IMR-90 (cell line): Measurements from ENCODE around the gene NANS. TPM values are rescaled to one million over a fixed set of nuclear protein-coding genes. Genes with fewer than 3 reads are reported as not detected.

ENCODE experiments used
- ATAC-seq: fragments of 200-7000 bp; cut with Tn5 transposase; 2 replicates; pipeline ENCODE4 v1.9.1; 2020; ENCODE audit warnings: low read depth, mild to moderate bottlenecking, moderate library complexity
- BruUV-seq: library from RNA; stranded (reverse); fragments of 400-500 nt; replicated peaks from 2 replicates; lab custom pipeline; 2021; lab: Mats Ljungman, UMichigan
- CTCF ChIA-PET: fragments of 300-600 bp; formaldehyde crosslinking; extraction: SDS; loops from one replicate; lab custom pipeline; 2021; ENCODE audit warnings: antibody characterized with exemption; lab: Yijun Ruan, JAX
- POLR2A ChIA-PET: fragments of 300-600 bp; sonication (Branson Sonifier 250); formaldehyde crosslinking; loops from one replicate; lab custom pipeline; 2022; ENCODE audit warnings: antibody characterized with exemption; ENCODE audit not compliant: unreplicated experiment; lab: Charles Lee
- DNase-seq: peaks from one replicate; pipeline ENCODE4 v3.0.0; 2013
- H2AFZ ChIP-seq: replicated peaks from 2 replicates; pipeline ENCODE3; 2013; ENCODE audit warnings: low read length, mild to moderate bottlenecking; ENCODE audit not compliant: poor library complexity
- H2AK5ac ChIP-seq: 2 replicates; pipeline ENCODE4 v1.6.1; 2013; ENCODE audit warnings: low read depth, low read length, inconsistent platforms
- H2AK9ac ChIP-seq: replicated peaks from 2 replicates; pipeline ENCODE3; 2013; ENCODE audit warnings: mild to moderate bottlenecking, low read depth, low read length, moderate library complexity; ENCODE audit not compliant: poor library complexity
- H2BK120ac ChIP-seq: 2 replicates; pipeline ENCODE4 v1.6.1; 2013; ENCODE audit warnings: low read depth, low read length, inconsistent platforms
- H2BK15ac ChIP-seq: 3 replicates; pipeline ENCODE4 v1.6.1; 2013; ENCODE audit warnings: low read depth, low read length, inconsistent platforms
- H2BK20ac ChIP-seq: 2 replicates; pipeline ENCODE4 v1.6.1; 2013; ENCODE audit warnings: low read depth, mild to moderate bottlenecking, inconsistent platforms, low read length, moderate library complexity
- H2BK5ac ChIP-seq: 2 replicates; pipeline ENCODE4 v1.6.1; 2013; ENCODE audit warnings: mild to moderate bottlenecking, low read depth, low read length, inconsistent platforms; ENCODE audit not compliant: poor library complexity, severe bottlenecking
- H3K14ac ChIP-seq: replicated peaks from 2 replicates; pipeline ENCODE4 v1.6.1; 2013; ENCODE audit warnings: low read depth, low read length, inconsistent platforms
- H3K18ac ChIP-seq: 2 replicates; pipeline ENCODE4 v1.6.1; 2013; ENCODE audit warnings: low read depth, low read length, control low read depth
- H3K23ac ChIP-seq: 2 replicates; pipeline ENCODE4 v1.6.1; 2013; ENCODE audit warnings: low read depth, low read length, inconsistent platforms
- H3K27ac ChIP-seq: 2 replicates; pipeline ENCODE4 v1.5.1; 2013; ENCODE audit warnings: mild to moderate bottlenecking, control low read depth, low read length; ENCODE audit not compliant: insufficient read depth
- H3K27me3 ChIP-seq: 2 replicates; pipeline ENCODE4 v1.6.1; 2013; ENCODE audit warnings: low read length; ENCODE audit not compliant: control insufficient read depth, insufficient read depth
- H3K36me3 ChIP-seq: 2 replicates; pipeline ENCODE4 v1.6.1; 2013; ENCODE audit warnings: low read length, mixed read lengths; ENCODE audit not compliant: control insufficient read depth, insufficient read depth
- H3K4ac ChIP-seq: 2 replicates; pipeline ENCODE4 v1.6.1; 2013; ENCODE audit warnings: low read depth, low read length, inconsistent platforms
- H3K4me1 ChIP-seq: 2 replicates; pipeline ENCODE4 v1.6.1; 2013; ENCODE audit warnings: low read length, mixed read lengths; ENCODE audit not compliant: control insufficient read depth, insufficient read depth
- H3K4me2 ChIP-seq: 2 replicates; pipeline ENCODE4 v1.6.1; 2013; ENCODE audit warnings: low read depth, mild to moderate bottlenecking, control low read depth, low read length, moderate library complexity
- H3K4me3 ChIP-seq: 2 replicates; pipeline ENCODE4 v1.5.1; 2013; ENCODE audit warnings: low read depth, mild to moderate bottlenecking, control low read depth, low read length, moderate library complexity; ENCODE audit not compliant: insufficient read depth
- H3K56ac ChIP-seq: 2 replicates; pipeline ENCODE4 v1.6.1; 2013; ENCODE audit warnings: low read length, inconsistent platforms; ENCODE audit not compliant: insufficient read depth; ENCODE audit errors: extremely low read depth
- H3K79me1 ChIP-seq, 2 experiments: 2 replicates each; pipeline ENCODE4 v1.6.1; 2013; ENCODE audit warnings: low read length in 2 of 2, inconsistent platforms in 1 of 2, low read depth in 1 of 2
- H3K9ac ChIP-seq: 2 replicates; pipeline ENCODE4 v1.6.1; 2013; ENCODE audit warnings: low read depth, low read length, control low read depth
- H3K9me1 ChIP-seq: 2 replicates; pipeline ENCODE4 v1.6.1; 2013; ENCODE audit warnings: low read length, inconsistent platforms; ENCODE audit not compliant: insufficient read depth
- H3K9me3 ChIP-seq: 2 replicates; pipeline ENCODE4 v1.6.1; 2013; ENCODE audit warnings: low read length; ENCODE audit not compliant: control insufficient read depth, insufficient read depth
- H4K20me1 ChIP-seq: 2 replicates; pipeline ENCODE4 v1.6.1; 2013; ENCODE audit warnings: low read length, inconsistent platforms; ENCODE audit not compliant: insufficient read depth
- H4K5ac ChIP-seq: 2 replicates; pipeline ENCODE4 v1.6.1; 2013; ENCODE audit warnings: mild to moderate bottlenecking, low read depth, low read length, control low read depth
- H4K8ac ChIP-seq, 2 experiments: 2 replicates each; pipeline ENCODE4 v1.6.1; 2013; ENCODE audit warnings: low read depth in 2 of 2, low read length in 2 of 2, control low read depth in 1 of 2, inconsistent platforms in 1 of 2
- H4K91ac ChIP-seq: 2 replicates; pipeline ENCODE4 v1.6.1; 2013; ENCODE audit warnings: low read depth, low read length, inconsistent platforms; ENCODE audit not compliant: insufficient read depth
- BHLHE40 ChIP-seq: fragments of 150-350 bp; IDR thresholded peaks from 2 replicates; pipeline ENCODE4 v1.6.1; 2016; ENCODE audit warnings: mild to moderate bottlenecking, low read depth, low read length
- CEBPB ChIP-seq: IDR thresholded peaks from 2 replicates; pipeline ENCODE4 v1.6.1; 2012; ENCODE audit warnings: low read depth, low read length, improper control_type of control experiment
- CHD1 ChIP-seq: IDR thresholded peaks from 2 replicates; pipeline ENCODE4 v1.6.1; 2012; ENCODE audit warnings: low read depth, low read length, improper control_type of control experiment
- CTCF ChIP-seq: conservative IDR thresholded peaks from 2 replicates; pipeline ENCODE4 v1.5.1; 2012; ENCODE audit warnings: mild to moderate bottlenecking, low read depth, low read length, improper control_type of control experiment
- ELK1 ChIP-seq: fragments of 150-350 bp; IDR thresholded peaks from 2 replicates; pipeline ENCODE4 v1.6.1; 2016; ENCODE audit warnings: low read depth, mild to moderate bottlenecking, low read length, moderate library complexity, borderline replicate concordance
- FOS ChIP-seq: fragments of 150-350 bp; IDR thresholded peaks from 2 replicates; pipeline ENCODE4 v1.6.1; 2016; ENCODE audit warnings: low read depth, low read length
- MAFK ChIP-seq: IDR thresholded peaks from 2 replicates; pipeline ENCODE4 v1.6.1; 2012; ENCODE audit warnings: low read depth, low read length, improper control_type of control experiment
- MAZ ChIP-seq: IDR thresholded peaks from 2 replicates; pipeline ENCODE4 v1.6.1; 2012; ENCODE audit warnings: low read depth, mild to moderate bottlenecking, low read length, improper control_type of control experiment, moderate library complexity, borderline replicate concordance
- MXI1 ChIP-seq: IDR thresholded peaks from 2 replicates; pipeline ENCODE4 v1.6.1; 2012; ENCODE audit warnings: low read depth, mild to moderate bottlenecking, low read length, moderate library complexity, borderline replicate concordance
- NFE2L2 ChIP-seq: fragments of 150-350 bp; IDR thresholded peaks from 2 replicates; pipeline ENCODE4 v1.6.1; 2016; ENCODE audit warnings: low read depth, mild to moderate bottlenecking, low read length
- POLR2A ChIP-seq: IDR thresholded peaks from 2 replicates; pipeline ENCODE4 v1.6.1; 2012; ENCODE audit warnings: mild to moderate bottlenecking, low read depth, low read length
- RAD21 ChIP-seq: IDR thresholded peaks from 2 replicates; pipeline ENCODE4 v1.6.1; 2012; ENCODE audit warnings: low read length, improper control_type of control experiment
- RCOR1 ChIP-seq: IDR thresholded peaks from 2 replicates; pipeline ENCODE4 v1.6.1; 2012; ENCODE audit warnings: mild to moderate bottlenecking, low read length, improper control_type of control experiment; ENCODE audit not compliant: insufficient replicate concordance
- RFX5 ChIP-seq: IDR thresholded peaks from 2 replicates; pipeline ENCODE4 v1.8.0; 2012; ENCODE audit warnings: low read depth, mild to moderate bottlenecking, low read length, moderate library complexity
- SMC3 ChIP-seq: fragments of 150-350 bp; IDR thresholded peaks from 2 replicates; pipeline ENCODE4 v1.6.1; 2016; ENCODE audit warnings: low read depth, mild to moderate bottlenecking, antibody characterized with exemption, low read length, moderate library complexity
- USF2 ChIP-seq: fragments of 150-350 bp; IDR thresholded peaks from 2 replicates; pipeline ENCODE4 v1.6.1; 2017; ENCODE audit warnings: mild to moderate bottlenecking, antibody characterized with exemption, low read length, low read depth
- WGBS, 2 experiments: methylation state at CpG; one replicate each; pipeline versions ENCODE4 v1.1.5 to v1.1.7; 2013; ENCODE audit warnings: missing lambda C conversion rate in 2 of 2; ENCODE audit not compliant: insufficient read length in 1 of 2; ENCODE audit errors: extremely low coverage in 2 of 2; 5-methylcytosine and 5-hydroxymethylcytosine counted together
- dilution Hi-C: fragments of 300-500 bp; cut with HindIII; formaldehyde crosslinking; loops from one replicate; pipeline ENCODE4 v1.14.3; 2018; ENCODE audit warnings: low sequenced_read_pairs; ENCODE audit not compliant: unreplicated experiment
- in situ Hi-C: fragments of 300-500 bp; cut with MboI; formaldehyde crosslinking; loops from 3 replicates; pipeline ENCODE4 v1.14.3; 2019; ENCODE audit warnings: low sequenced_read_pairs, inconsistent platforms, mixed read lengths
- intact Hi-C: fragments of 100-400 bp; cut with micrococcal nuclease; formaldehyde crosslinking; loops from 2 replicates; pipeline ENCODE4 v1.10.0; 2022
- polyA plus RNA-seq, 3 experiments: library from polyadenylated mRNA; depleted of rRNA; stranded (reverse); fragments of >200 nt; gene quantifications; 2 replicates each; pipeline ENCODE4 v1.2.3, GENCODE V29; 2012; ENCODE audit warnings: low replicate concordance in 1 of 3
- total RNA-seq: library from RNA; depleted of rRNA; stranded (reverse); fragments of >200 nt; gene quantifications from 2 replicates; pipeline ENCODE4 v1.2.3, GENCODE V29; 2012

Gene NANS
- total and polyA plus RNA-seq, 2 of the 4 experiments (the other 2 are of a cell fraction), result 210 to 306 TPM

- Histone ChIP-seq H4K20me1 (no peaks in the 10 kb centered on the region), H3K79me1 (no peaks in the 10 kb centered on the region), H4K5ac (no peak overlapping the region), H2AK5ac (no peak overlapping the region), H3K9me1 (no peaks in the 10 kb centered on the region; the same call in 1 of the 2 replicates), H3K27ac (no peak overlapping the region), H2BK5ac (no peak overlapping the region), H2BK20ac (no peak overlapping the region), H3K36me3 (peaks cover 1% of the 10 kb centered on the region; the same call in 1 of the 2 replicates), H2AK9ac (no peak overlapping the region), H2BK15ac (no peak overlapping the region), H2AFZ (no peak overlapping the region), H4K8ac (no peak overlapping the region), H3K23ac (no peak overlapping the region), H3K27me3 (no peaks in the 10 kb centered on the region), H4K91ac (no peak overlapping the region), H3K4ac (no peak overlapping the region), H3K4me1 (no peaks in the 10 kb centered on the region), H3K56ac (no peak overlapping the region), H3K9ac (no peak overlapping the region), H3K14ac (no peak overlapping the region), H3K4me3 (no peak overlapping the region), H3K9me3 (no peaks in the 10 kb centered on the region), H3K18ac (no peak overlapping the region), H3K4me2 (no peak overlapping the region), H2BK120ac (no peak overlapping the region)
- POLR2A ChIA-PET, result no interaction called here
- WGBS, 2 experiments, result 100% methylated on average over 4 of the region's 7 CpGs; no CpG with 5 or more reads in 1 of the 2 experiments
- ATAC-seq, result no peak
- dilution Hi-C loops (no loop called here), in situ Hi-C loops (no loop called here), intact Hi-C loops (no loop called here)
- CTCF ChIA-PET, result no interaction called here
- TF ChIP-seq SMC3, result no peak
- TF ChIP-seq RAD21, result no peak
- no peak for TF ChIP-seq USF2
- TF ChIP-seq RCOR1, result no peak
- TF ChIP-seq CHD1, result no peak
- TF ChIP-seq POLR2A, result no peak
- TF ChIP-seq FOS, result no peak
- no peak for TF ChIP-seq CEBPB
- TF ChIP-seq ELK1, result no peak
- no peak for TF ChIP-seq MAZ
- no peak for TF ChIP-seq MAFK
- no peak for TF ChIP-seq CTCF
- no peak for TF ChIP-seq RFX5
- TF ChIP-seq BHLHE40, result no peak
- TF ChIP-seq MXI1, result no peak
- TF ChIP-seq NFE2L2, result no peak
- no peak for DNase-seq
- BruUV-seq, result no TSS peak
Observed at GRCh38 chr9:98101416-98101815, 44.9 kb downstream of the NANS start.
